ENCODE results near the gene SHLD2.
"Not testable (repeated sequence)": the region's sequence is repeated elsewhere in the genome, so short reads cannot be mapped to it uniquely, and the experiment has no call there.

The SHLD2 gene

DNA sequence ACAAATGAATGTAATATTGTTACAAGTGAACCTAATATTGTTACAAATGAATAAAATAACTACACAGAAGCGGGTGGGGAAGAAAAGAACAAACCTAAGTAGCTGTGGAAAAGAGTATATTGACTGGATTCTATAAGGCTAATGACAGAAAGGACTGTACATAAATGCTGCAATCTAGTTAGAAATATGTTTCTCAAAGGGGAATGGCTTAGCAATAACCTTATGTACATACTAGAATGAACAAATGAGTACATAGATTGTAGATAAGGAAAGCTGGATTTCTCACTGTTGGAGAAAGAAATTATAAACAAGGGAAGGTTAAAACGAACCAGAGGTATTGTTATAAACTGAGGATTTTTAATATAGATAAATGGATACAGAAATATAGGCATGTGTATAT is 68.4 kb downstream of the SHLD2 start:
- not testable (repeated sequence) for DNase-seq (ENCODE audit: low read depth); H3K4me3 ChIP-seq (ENCODE audit: low read depth, low read length)

GRCh38 chr10:87169857-87170256 is 74.9 kb downstream of the SHLD2 start:
- H3K4me3 ChIP-seq (ENCODE audit: low read depth, low read length); DNase-seq (ENCODE audit: low read depth): not testable (repeated sequence)

DNA sequence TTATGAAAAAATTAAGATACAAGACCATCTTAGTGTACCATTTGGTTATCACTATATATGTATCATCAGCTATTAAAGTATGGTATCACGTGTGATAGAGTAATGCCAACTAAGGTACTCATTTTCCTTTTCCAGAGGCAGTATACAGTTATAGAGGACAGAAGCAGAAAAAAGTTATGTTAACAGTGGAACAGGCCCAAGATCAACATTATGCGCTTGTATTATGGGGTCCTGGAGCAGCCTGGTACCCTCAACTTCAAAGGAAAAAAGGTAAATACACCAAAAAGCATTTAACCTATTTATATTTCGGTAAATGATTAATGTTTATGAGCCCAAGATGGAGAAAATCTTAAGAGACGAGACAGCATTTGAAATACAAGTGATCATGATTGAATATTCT is 75.7 kb downstream of the SHLD2 start:
- not testable (repeated sequence) for DNase-seq (ENCODE audit: low read depth); H3K4me3 ChIP-seq (ENCODE audit: low read depth, low read length)

GRCh38 chr10:87171670-87172069 is 76.7 kb downstream of the SHLD2 start:
- H3K4me3 ChIP-seq (ENCODE audit: low read depth, low read length); DNase-seq (ENCODE audit: low read depth): not testable (repeated sequence)

DNA sequence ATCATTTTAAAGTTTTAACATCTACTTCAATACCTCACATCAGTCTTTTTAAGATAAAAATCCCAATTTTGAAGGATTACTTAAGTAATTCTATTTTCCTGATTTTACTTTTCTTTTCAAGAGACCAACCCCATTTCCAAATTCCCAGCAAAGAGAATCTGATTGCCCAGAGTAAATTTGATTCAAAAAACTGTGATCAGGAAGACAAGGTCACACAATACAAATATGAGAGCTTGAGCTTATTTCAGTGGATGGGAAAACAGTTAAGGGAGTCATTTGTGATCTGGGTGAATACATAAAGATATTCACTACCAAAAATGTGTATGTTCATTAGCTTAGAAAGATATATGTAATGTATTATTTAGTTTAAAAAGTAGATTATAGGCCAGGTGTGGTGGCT is 77.2 kb downstream of the SHLD2 start:
- H3K4me3 ChIP-seq (ENCODE audit: low read depth, low read length); DNase-seq (ENCODE audit: low read depth): not testable (repeated sequence)

DNA sequence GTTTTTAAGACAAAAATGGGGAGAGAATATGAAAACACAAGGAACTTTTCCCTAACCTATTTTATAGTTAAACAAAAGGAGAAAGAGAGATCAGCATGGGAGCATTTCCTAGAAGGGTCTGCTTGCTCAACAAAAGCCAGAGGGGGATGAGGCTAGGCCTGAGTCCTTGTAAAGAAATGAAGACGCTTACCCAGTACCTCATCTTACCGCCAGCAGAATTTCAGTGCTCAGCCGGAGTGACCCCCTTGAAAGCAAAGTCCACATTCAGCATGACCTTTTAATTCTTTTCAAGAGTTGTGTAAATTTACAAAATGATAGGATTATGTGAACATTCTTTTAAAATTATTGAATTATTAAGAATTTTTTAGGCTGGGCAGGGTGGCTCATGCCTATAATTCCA is 82.6 kb downstream of the SHLD2 start:
- DNase-seq (ENCODE audit: low read depth); H3K4me3 ChIP-seq (ENCODE audit: low read depth, low read length): not testable (repeated sequence)

DNA sequence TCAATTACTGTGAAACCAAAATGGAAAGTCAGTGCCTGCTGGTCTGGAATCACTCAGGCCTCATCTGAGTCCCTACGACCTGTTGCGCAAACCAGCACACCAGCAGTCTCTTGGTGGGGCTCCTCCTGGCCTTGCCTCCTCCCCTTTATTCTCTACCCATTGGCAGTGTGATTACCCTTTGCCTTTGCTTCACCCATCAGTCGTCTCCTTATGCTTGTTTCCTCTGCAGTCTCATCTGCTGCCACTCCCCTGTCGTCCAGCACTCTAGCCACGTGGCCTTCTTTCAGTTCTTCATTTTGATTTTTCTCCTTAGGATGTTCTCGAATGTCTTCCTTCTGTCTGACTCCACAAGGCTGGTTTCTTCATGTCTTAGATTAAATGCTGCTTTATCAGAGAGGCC is 89.4 kb downstream of the SHLD2 start:
- not testable (repeated sequence) for DNase-seq (ENCODE audit: low read depth); H3K4me3 ChIP-seq (ENCODE audit: low read depth, low read length)

GRCh38 chr10:87186016-87186415 is 91.0 kb downstream of the SHLD2 start:
- not testable (repeated sequence) for H3K4me3 ChIP-seq (ENCODE audit: low read depth, low read length)

DNA sequence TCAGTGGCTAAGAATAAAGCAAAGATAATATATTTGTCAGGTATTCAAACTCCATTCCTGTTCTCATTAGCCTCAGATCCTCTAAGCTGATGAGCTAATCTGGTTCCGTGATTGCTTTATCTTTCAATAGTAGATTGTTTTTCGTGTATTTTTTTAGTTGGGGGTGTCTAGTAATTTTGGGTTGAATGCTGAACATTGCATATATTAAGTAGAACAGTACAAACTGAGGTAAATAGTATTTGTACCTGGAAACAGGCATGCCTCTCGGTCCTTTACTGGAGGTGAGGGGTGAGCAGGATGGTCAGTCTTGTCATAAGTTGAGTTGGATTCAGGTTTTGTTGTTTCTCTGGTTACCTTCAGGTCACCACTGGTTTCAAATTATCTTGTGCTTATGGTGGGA is 92.6 kb downstream of the SHLD2 start:
- not testable (repeated sequence) for H3K4me3 ChIP-seq (ENCODE audit: low read depth, low read length); DNase-seq (ENCODE audit: low read depth)

More at GRCh38 chr10:87186016-87186415, 91.0 kb downstream of the SHLD2 start:
- DNase-seq (ENCODE audit: low read depth) = not testable (repeated sequence)

- not testable (repeated sequence) for H3K4me3 ChIP-seq (ENCODE audit: low read depth, low read length); DNase-seq (ENCODE audit: low read depth)
These were observed 96.8 kb downstream of the SHLD2 start for GRCh38 chr10:87191841-87192240.

- H3K4me3 ChIP-seq (ENCODE audit: low read depth, low read length) = not testable (repeated sequence)
- DNase-seq (ENCODE audit: low read depth) = peak; percentile 54
These were observed 105.9 kb downstream of the SHLD2 start for GRCh38 chr10:87200924-87201323.

- DNase-seq (ENCODE audit: low read depth); H3K4me3 ChIP-seq (ENCODE audit: low read depth, low read length): not testable (repeated sequence)
These were observed 109.8 kb downstream of the SHLD2 start for GRCh38 chr10:87204801-87205200.

DNA sequence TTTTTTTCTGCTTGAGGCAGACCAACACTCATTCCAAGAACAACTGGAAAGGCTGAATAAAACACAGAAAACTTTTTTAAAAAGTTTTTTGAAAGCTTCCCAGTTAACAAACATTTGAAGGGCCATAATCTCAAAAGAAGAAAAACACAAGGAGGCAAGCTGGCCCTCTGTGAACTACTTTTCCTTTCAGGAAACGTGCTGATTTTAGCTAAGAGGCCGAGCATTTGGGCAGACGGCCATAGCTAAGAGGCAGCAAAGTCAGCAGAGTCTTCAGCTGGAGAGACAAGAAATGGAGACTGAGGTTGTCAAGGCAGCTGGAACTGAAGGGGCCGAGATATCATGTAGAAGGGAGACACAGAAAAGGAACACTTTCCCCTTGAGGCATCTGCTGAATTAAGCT is 111.9 kb downstream of the SHLD2 start:
- H3K4me3 ChIP-seq (ENCODE audit: low read depth, low read length); DNase-seq (ENCODE audit: low read depth): not testable (repeated sequence)

DNA sequence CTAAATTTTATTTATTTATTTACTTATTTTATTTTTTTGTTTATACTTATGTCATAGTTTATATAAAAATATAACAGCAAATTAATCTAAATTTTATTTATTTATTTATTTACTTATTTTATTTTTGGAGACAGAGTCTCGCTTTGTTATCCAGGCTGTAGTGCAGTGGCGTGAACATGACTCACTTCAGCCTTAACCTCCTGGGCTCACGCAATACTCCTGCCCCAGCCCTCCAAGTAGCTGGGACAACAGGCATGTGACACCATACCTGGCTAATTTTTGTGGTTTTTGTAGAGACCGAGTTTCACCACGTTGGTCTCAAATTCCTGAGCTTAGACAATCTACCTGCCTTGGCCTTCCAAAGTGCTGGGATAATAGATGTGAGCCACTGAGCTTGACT is 115.3 kb downstream of the SHLD2 start:
- H3K4me3 ChIP-seq (ENCODE audit: low read depth, low read length); DNase-seq (ENCODE audit: low read depth): not testable (repeated sequence)

DNA sequence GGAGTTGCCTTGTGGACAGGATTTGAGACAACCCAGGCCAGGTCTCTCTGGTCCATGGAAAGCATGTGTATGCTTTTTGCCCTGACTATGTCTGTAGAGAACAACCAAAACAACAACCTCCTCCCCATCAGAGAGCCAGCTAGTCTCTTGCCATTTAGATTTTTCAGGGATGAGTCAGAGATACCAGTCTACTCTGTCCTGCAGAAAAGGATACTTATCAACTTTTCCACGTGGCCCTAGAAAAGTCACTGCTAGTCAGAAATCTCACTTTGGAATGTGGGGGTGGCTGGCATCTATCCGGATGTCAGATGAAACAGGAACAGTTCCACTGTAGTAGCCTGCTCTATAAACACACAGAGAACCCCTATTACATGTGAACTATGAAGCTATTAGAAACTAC is 116.8 kb downstream of the SHLD2 start:
- H3K4me3 ChIP-seq (ENCODE audit: low read depth, low read length); DNase-seq (ENCODE audit: low read depth): not testable (repeated sequence)

DNA sequence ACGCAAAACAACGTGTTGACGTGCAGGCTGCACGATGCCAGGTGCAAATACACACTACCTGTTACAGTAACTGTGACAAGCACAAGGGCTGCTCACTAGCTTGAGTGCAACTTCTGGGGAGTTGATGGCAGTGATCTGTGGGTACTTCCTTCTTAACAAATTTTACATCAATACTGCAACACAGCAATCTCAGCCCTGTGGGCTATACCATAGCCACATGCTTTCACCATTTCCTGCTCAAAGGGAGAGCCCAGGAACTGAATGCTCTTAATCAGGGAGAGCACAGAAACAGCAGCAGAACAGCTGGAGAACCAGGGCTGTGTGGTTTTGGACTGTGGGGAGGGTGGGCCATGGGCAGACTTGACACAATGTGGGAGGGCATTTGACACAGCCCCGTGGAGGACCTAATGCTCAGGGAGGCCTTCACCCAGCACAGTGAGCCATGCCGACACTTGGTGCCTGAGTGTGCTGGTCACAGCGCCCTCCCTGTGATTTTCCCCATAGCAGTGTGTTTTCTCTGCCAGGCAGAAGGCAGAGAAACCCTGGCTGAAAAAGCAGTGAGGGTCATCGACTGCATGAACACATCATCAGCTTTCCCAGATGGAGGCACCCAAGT is 118.3 kb downstream of the SHLD2 start:
- DNase-seq (ENCODE audit: low read depth); H3K4me3 ChIP-seq (ENCODE audit: low read depth, low read length): not testable (repeated sequence)

GRCh38 chr10:87213806-87214205 is 118.8 kb downstream of the SHLD2 start:
- DNase-seq (ENCODE audit: low read depth); H3K4me3 ChIP-seq (ENCODE audit: low read depth, low read length): not testable (repeated sequence)

- DNase-seq (ENCODE audit: low read depth); H3K4me3 ChIP-seq (ENCODE audit: low read depth, low read length): not testable (repeated sequence)
These were observed 121.1 kb downstream of the SHLD2 start for GRCh38 chr10:87216120-87216519.

DNA sequence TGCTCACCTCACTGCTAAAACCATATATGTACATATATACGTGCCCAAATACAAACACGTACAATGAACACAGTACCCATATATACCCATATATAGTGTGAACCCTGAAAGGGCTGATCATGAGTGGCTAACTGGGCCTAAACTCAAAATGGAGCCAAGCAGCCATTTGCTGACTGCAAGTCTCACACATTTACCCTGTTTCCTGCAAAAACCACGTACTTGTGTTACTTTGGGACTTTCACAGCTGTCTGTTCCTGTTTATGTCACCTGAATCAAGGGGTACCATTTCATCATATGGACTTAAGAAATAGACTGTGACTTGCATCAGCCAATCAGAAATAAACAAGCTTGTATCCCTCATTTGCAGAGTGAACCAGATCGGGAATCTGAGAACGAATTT is 124.4 kb downstream of the SHLD2 start:
- not testable (repeated sequence) for DNase-seq (ENCODE audit: low read depth); H3K4me3 ChIP-seq (ENCODE audit: low read depth, low read length)

DNA sequence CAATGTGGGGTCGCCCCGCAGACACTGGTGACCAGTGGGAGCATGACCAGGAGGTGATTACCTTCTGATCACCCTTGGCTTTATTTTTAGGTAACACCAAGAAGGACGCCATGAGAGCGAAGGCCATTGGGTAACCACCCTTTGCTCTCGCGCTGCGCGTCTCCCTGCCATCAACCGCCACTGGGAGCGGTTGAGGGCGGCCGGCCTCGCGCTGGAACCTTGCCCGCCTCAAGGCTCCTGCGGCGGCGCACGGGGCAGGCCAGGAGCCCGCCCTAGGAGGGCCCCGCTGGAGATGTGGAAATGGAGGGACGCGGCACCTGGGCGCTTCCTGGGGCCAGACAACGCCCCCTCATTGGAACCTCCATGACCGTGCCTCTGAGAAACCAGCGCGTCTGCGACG is 127.8 kb downstream of the SHLD2 start:
- H3K4me3 ChIP-seq (ENCODE audit: low read depth, low read length); DNase-seq (ENCODE audit: low read depth): not testable (repeated sequence)

DNA sequence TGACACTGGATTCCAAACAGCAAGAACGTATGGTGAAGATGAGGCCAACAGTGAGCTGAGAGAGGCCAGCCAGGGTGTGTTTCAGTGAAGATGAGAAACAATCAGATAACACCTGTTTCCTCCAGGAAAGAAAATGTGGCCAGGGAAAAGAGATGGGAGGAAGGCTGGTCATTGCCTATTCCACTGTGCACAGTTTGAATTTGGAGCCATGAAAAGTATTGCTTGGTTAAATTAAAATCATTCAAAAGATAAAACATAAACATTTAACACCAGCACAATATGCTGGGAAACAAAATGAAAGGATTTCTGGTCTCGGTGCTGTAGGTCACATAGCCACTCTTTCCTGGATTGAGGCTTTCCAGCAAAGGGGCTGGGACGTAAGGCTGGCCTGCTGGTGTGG is 130.1 kb downstream of the SHLD2 start, which contains the start of gene NUTM2A:
Gene NUTM2A (plus strand): TSS at position 301 of the 400 bp plus-strand sequence. CDS start 383 bp downstream, outside the sequence.
- not testable (repeated sequence) for DNase-seq (ENCODE audit: low read depth); H3K4me3 ChIP-seq (ENCODE audit: low read depth, low read length)

All from LNCaP clone FGC (cell line).